ENCODE data around the gene RAB7A. TPM values are rescaled to one million over a fixed set of nuclear protein-coding genes. Genes with fewer than 3 reads are reported as not detected.

The RAB7A gene
- total and polyA plus RNA-seq, 2 of the 8 experiments (the other 6 are each of a cell fraction or from before 2014, with no cell fraction given): 179 to 195 TPM

GRCh38 chr3:128794067-128794768, 68.2 kb downstream of the RAB7A start:
- Histone ChIP-seq H2BK20ac (ENCODE audit: low read length) (no peak overlapping the region), H3K4ac (replicated peaks; ENCODE audit: insufficient read length, low read depth, low read length) (no peak overlapping the region), H3K36me3 (ENCODE audit: control insufficient read depth in 2 of 4, insufficient read depth in 4 of 4, low read length in 3 of 4) (peaks cover 12 to 32% (median 27%) of the 10 kb centered on the region in 4 experiments), H2AK5ac (ENCODE audit: low read depth, low read length) (no peak overlapping the region; the same call in 1 of the 2 replicates), H3K14ac (ENCODE audit: insufficient read length) (no peak overlapping the region), H3K79me1 (ENCODE audit: low read depth, low read length) (peaks cover 5% of the 10 kb centered on the region; the same call in 1 of the 2 replicates), H3K23me2 (ENCODE audit: low read depth, low read length) (no peaks in the 10 kb centered on the region), H2BK120ac (replicated peaks; ENCODE audit: low read depth, low read length) (no peak overlapping the region), H3K18ac (ENCODE audit: extremely low read depth, low read length) (no peak overlapping the region), H4K20me1 (replicated peaks in 1 of 2; ENCODE audit: control insufficient read depth in 1 of 2, insufficient read depth in 2 of 2, low read length in 2 of 2) (peaks cover 7 to 22% of the 10 kb centered on the region in 2 experiments), H3K27me3 (replicated peaks in 1 of 4; ENCODE audit: control insufficient read depth in 3 of 4, extremely low read depth in 1 of 4, insufficient read depth in 3 of 4, low read length in 3 of 4) (no peaks in the 10 kb centered on the region), H2BK5ac (ENCODE audit: low read depth, low read length) (no peak overlapping the region), H4K5ac (ENCODE audit: insufficient read length, low read depth, low read length) (no peak overlapping the region), H2BK12ac (ENCODE audit: low read depth, low read length) (no peak overlapping the region), H2BK15ac (ENCODE audit: low read length) (no peak overlapping the region), H4K8ac (ENCODE audit: extremely low read depth, insufficient read depth, low read length) (no peak overlapping the region), H3K4me2 (ENCODE audit: insufficient read depth in 1 of 2, low read depth in 2 of 2, low read length in 2 of 2) (no peak overlapping the region), H3K4me3 (ENCODE audit: extremely low read depth in 1 of 4, insufficient read depth in 2 of 4, low read depth in 3 of 4, low read length in 4 of 4) (no peak overlapping the region), H2AFZ (ENCODE audit: low read length) (no peak overlapping the region), H3K56ac (replicated peaks; ENCODE audit: insufficient read length, low read depth, low read length) (no peak overlapping the region), H4K91ac (replicated peaks; ENCODE audit: insufficient read length, low read length) (no peak overlapping the region), H3K27ac (ENCODE audit: low read depth, low read length) (no peak overlapping the region), H3K4me1 (replicated peaks in 1 of 4; ENCODE audit: control insufficient read depth in 3 of 4, insufficient read depth in 4 of 4, low read length in 3 of 4) (peaks cover 0 to 1% (median 0%) of the 10 kb centered on the region in 4 experiments; a peak in 2 of 7 replicates), H3K9ac (replicated peaks in 1 of 4; ENCODE audit: extremely low read depth in 1 of 4, low read depth in 3 of 4, low read length in 3 of 4) (no peak overlapping the region), H3K9me3 (ENCODE audit: insufficient read depth in 2 of 2, low read depth in 1 of 2, low read length in 1 of 2) (no peaks in the 10 kb centered on the region), H3K79me2 (ENCODE audit: control insufficient read depth in 1 of 2, insufficient read depth in 2 of 2, low read length in 2 of 2) (peaks cover 6 to 58% of the 10 kb centered on the region in 2 experiments; a peak in 3 of 4 replicates), H3K23ac (ENCODE audit: insufficient read length) (no peak overlapping the region)
- FAIRE-seq: no peak
- WGBS, 2 experiments (ENCODE audit: extremely low coverage in 1 of 2, insufficient coverage in 1 of 2, insufficient read length in 1 of 2, insufficient replicate concordance in 2 of 2, low coverage in 1 of 2, low lambda C conversion rate in 2 of 2, missing lambda C conversion rate in 1 of 2): 93% methylated on average over 2 of the region's 2 CpGs; no CpG with 5 or more reads in 1 of the 2 experiments
- CTCF ChIA-PET (ENCODE audit: partially characterized antibody): interaction anchor here (0.6 to 5.7 kb wide), 27 partner anchors 10 to 1511 kb away, joined by 3 to 64 read pairs (median 5); no protein-coding TSS in a partner anchor
- POLR2A ChIA-PET (ENCODE audit: partially characterized antibody): interaction anchor here (0.6 to 1.9 kb wide), 7 partner anchors 13 to 114 kb away, joined by 3 to 13 read pairs (median 3); no protein-coding TSS in a partner anchor
- DNase-seq (ENCODE audit: low read depth in 1 of 2, low spot score in 2 of 2): no peak
- TF ChIP-seq KDM1A (IDR thresholded peaks at IDR 0.05; ENCODE audit: borderline replicate concordance, low read length): no peak
- no peak for TF ChIP-seq YY1 (IDR thresholded peaks at IDR 0.05; ENCODE audit: low read depth, low read length)
- no peak for TF ChIP-seq BRCA1 (IDR thresholded peaks at IDR 0.05; ENCODE audit: low read depth, low read length)

Measured in H1 (cell line).